HG03442 (cell line): ENCODE results near the gene WNT1.

Source experiments
- ATAC-seq: cut with Tn5 transposase; IDR thresholded peaks from one replicate; pipeline ENCODE4 v1.9.1; 2021; ENCODE audit warnings: mild to moderate bottlenecking, moderate library complexity; ENCODE audit not compliant: unreplicated experiment

Gene WNT1

GRCh38 chr12:48998497-48999353, 20.6 kb downstream of the WNT1 start:
- no peak for ATAC-seq

- peak; percentile 35 for ATAC-seq
Observed at GRCh38 chr12:48999371-49000131, 21.4 kb downstream of the WNT1 start, which contains the start of gene DDN. DDN (minus strand) TSS chr12:48999375; CDS start chr12:48999287, 88 bp downstream.

- ATAC-seq, result no peak
Observed at GRCh38 chr12:49000346-49000745, 22.2 kb downstream of the WNT1 start.

- no peak for ATAC-seq
Observed at GRCh38 chr12:49008943-49009342, 30.8 kb downstream of the WNT1 start.

GRCh38 chr12:49010092-49010668, 32.1 kb downstream of the WNT1 start:
- ATAC-seq, result no peak

GRCh38 chr12:49012739-49013138, 34.6 kb downstream of the WNT1 start:
- no peak for ATAC-seq

- no peak for ATAC-seq
Observed at GRCh38 chr12:49013428-49013827, 35.3 kb downstream of the WNT1 start.

GRCh38 chr12:49014547-49014946, 36.4 kb downstream of the WNT1 start:
- ATAC-seq, result no peak

GRCh38 chr12:49015196-49015595, 37.1 kb downstream of the WNT1 start:
- no peak for ATAC-seq

GRCh38 chr12:49017891-49018260, 39.8 kb downstream of the WNT1 start:
- ATAC-seq, result peak; percentile 8

- peak; percentile 83 for ATAC-seq
Observed at GRCh38 chr12:49018261-49019119, 40.4 kb downstream of the WNT1 start, which contains the start of gene PRKAG1. PRKAG1 (minus strand) TSS chr12:49018776; CDS start chr12:49018740, 36 bp downstream.

- peak; percentile 9 for ATAC-seq
Observed at GRCh38 chr12:49019120-49019430, 41.0 kb downstream of the WNT1 start.

GRCh38 chr12:49019443-49020324, 41.6 kb downstream of the WNT1 start:
- no peak for ATAC-seq

GRCh38 chr12:49020441-49020840, 42.3 kb downstream of the WNT1 start:
- no peak for ATAC-seq

- ATAC-seq, result no peak
Observed at GRCh38 chr12:49021292-49021915, 43.3 kb downstream of the WNT1 start.

- no peak for ATAC-seq
Observed at GRCh38 chr12:49022558-49023178, 44.5 kb downstream of the WNT1 start.

- ATAC-seq, result no peak
Observed at GRCh38 chr12:49023812-49024211, 45.7 kb downstream of the WNT1 start.

GRCh38 chr12:49024543-49024942, 46.4 kb downstream of the WNT1 start:
- ATAC-seq, result no peak

- ATAC-seq, result no peak
Observed at GRCh38 chr12:49025463-49025862, 47.3 kb downstream of the WNT1 start.
